ENCODE data around the gene ABCD3.

ABCD3 gene

DNA sequence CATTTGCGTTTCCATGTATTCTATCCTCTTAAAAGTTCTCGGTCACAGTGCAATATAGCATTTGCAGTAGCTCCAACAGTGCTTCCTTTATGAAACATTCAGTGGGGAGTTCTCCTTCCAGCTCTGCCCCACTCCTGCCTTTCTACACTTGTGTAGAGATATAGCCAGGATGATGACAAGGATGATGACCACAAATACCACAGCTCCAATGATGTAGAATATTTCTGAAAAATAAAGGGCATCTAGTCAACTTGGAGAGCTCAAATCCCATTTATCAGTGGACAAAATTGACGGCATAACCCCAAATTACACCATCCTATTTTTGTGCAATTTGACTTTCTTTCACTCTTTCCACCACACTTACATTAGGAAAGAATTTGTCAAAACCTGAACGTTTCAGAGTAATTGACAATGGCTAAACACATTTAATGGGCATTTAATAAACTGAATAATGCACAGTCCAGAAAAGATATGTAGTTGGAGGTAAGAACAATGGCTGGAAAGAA, 112.2 kb downstream of the ABCD3 start:
- TF ChIP-seq, protein P1, sequence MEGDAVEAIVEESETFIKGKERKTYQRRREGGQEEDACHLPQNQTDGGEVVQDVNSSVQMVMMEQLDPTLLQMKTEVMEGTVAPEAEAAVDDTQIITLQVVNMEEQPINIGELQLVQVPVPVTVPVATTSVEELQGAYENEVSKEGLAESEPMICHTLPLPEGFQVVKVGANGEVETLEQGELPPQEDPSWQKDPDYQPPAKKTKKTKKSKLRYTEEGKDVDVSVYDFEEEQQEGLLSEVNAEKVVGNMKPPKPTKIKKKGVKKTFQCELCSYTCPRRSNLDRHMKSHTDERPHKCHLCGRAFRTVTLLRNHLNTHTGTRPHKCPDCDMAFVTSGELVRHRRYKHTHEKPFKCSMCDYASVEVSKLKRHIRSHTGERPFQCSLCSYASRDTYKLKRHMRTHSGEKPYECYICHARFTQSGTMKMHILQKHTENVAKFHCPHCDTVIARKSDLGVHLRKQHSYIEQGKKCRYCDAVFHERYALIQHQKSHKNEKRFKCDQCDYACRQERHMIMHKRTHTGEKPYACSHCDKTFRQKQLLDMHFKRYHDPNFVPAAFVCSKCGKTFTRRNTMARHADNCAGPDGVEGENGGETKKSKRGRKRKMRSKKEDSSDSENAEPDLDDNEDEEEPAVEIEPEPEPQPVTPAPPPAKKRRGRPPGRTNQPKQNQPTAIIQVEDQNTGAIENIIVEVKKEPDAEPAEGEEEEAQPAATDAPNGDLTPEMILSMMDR (IDR thresholded peaks at IDR 0.05; ENCODE audit: control insufficient read depth, insufficient read depth, low read depth, low read length, missing control alignments) = no peak
- no peak overlapping the region for H3K4me3 ChIP-seq (ENCODE audit: control insufficient read depth, low read depth, low read length)
- no peak for DNase-seq (ENCODE audit: low read depth)

DNA sequence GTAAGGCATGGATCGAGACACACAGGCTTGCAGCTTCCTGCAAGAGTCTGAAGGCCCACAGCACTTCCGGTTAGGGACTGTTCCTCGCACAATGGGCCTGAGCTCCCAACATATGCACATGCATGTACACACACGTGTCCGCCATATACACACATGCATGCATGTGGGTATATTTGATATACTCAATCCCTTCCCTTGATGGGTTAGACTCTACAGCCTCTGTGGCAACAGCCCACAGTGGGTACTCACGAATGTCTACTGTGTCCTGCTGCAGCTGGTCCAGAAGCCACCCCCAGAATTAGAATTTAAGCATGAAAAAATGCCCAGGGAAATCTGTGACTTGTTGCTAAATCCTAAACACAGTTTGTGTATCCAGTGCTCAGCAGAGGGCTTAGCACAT, 113.5 kb downstream of the ABCD3 start:
- no peak for DNase-seq (ENCODE audit: low read depth)
- TF ChIP-seq, protein P1 (IDR thresholded peaks at IDR 0.05; ENCODE audit: control insufficient read depth, insufficient read depth, low read depth, low read length, missing control alignments) = no peak

DNA sequence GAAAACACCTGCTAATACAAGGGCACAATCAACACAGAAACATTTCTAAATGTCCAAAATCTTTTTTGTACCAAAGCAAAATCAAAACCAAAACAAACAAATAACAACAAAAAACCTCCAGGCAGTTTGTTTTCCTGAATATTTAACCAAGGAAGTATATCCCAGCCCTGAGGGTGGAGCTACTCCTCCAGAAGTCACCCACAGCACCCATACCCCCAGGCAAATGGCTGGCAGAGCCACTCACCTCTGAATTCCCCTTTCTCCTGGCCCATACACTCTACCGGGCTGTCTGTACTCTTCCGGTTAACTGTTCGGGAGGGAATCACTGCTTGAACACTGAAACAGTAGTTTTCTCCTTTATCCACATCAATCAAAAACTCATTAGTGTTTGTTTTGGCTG, 113.9 kb downstream of the ABCD3 start:
- no peak overlapping the region for H3K4me3 ChIP-seq (ENCODE audit: control insufficient read depth, low read depth, low read length)
- no peak for DNase-seq (ENCODE audit: low read depth)
- TF ChIP-seq, protein P1 (IDR thresholded peaks at IDR 0.05; ENCODE audit: control insufficient read depth, insufficient read depth, low read depth, low read length, missing control alignments) = no peak

More for the DNA sequence above, 113.5 kb downstream of the ABCD3 start:
- no peak overlapping the region for H3K4me3 ChIP-seq (ENCODE audit: control insufficient read depth, low read depth, low read length)

DNA sequence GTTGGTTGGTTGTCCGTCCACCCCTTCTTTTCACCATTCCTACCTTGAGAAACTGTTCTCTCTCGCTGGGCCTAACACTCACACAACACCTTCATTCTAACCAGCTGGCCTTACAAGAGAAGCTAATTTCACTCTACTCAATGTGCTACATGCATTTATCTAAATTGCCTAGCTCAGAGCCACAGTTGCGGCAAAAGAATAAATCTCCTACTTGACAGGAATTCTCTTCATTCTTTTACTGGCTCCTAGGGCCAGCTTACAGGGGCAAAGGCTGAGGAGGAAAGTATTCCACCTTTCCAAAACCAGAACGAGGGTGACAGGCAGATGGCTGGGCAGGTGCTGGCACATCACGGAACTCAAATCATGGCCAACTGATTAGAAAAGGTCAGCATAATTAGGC, 116.9 kb downstream of the ABCD3 start:
- H3K4me3 ChIP-seq (ENCODE audit: control insufficient read depth, low read depth, low read length) = no peak overlapping the region
- no peak for DNase-seq (ENCODE audit: low read depth)

DNA sequence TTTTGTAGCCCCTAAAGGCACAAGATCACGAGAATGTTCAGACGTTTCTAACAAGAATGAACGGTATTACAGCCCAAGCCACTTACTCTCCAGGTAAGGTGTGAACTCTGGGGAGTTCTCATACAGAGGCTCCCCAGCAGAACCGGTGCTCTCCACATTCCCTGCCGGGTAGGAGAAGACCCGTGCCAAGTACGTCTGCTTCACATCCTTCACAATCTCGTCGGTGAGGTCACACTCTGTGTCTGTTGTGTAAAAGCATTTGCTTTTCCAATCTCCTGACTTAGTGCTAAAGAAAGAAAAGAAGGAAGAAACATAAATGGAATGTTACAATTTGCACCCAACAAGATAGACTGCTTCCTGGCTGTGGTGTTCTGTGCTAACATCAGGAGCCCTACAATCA, 117.7 kb downstream of the ABCD3 start:
- no peak for DNase-seq (ENCODE audit: low read depth)
- no peak overlapping the region for H3K4me3 ChIP-seq (ENCODE audit: control insufficient read depth, low read depth, low read length)
- TF ChIP-seq, protein P1 (IDR thresholded peaks at IDR 0.05; ENCODE audit: control insufficient read depth, insufficient read depth, low read depth, low read length, missing control alignments) = no peak

More for the DNA sequence above, 116.9 kb downstream of the ABCD3 start:
- TF ChIP-seq, protein P1 (IDR thresholded peaks at IDR 0.05; ENCODE audit: control insufficient read depth, insufficient read depth, low read depth, low read length, missing control alignments) = no peak

DNA sequence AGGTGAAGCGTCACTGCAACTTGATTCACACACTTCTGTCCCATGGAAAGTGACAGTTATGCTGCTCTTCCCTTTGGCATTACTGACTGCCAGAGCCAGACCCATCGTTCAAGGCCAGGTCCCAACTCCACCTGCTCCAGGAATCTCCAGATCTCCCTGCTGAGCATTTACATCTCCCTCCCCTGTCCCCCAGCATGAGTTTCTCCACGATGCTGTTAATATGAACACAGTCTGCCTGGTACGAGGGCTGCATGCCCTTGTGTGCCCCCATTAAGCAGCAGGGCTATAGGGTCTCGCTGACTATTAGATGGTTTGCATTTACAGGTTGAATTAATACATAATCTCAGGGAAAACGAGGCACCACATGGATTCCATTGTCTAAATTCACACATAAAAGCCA, 119.1 kb downstream of the ABCD3 start:
- no peak for DNase-seq (ENCODE audit: low read depth)
- TF ChIP-seq, protein P1 (IDR thresholded peaks at IDR 0.05; ENCODE audit: control insufficient read depth, insufficient read depth, low read depth, low read length, missing control alignments) = no peak
- no peak overlapping the region for H3K4me3 ChIP-seq (ENCODE audit: control insufficient read depth, low read depth, low read length)
